ENCODE results near the gene GALNT9.

DNA sequence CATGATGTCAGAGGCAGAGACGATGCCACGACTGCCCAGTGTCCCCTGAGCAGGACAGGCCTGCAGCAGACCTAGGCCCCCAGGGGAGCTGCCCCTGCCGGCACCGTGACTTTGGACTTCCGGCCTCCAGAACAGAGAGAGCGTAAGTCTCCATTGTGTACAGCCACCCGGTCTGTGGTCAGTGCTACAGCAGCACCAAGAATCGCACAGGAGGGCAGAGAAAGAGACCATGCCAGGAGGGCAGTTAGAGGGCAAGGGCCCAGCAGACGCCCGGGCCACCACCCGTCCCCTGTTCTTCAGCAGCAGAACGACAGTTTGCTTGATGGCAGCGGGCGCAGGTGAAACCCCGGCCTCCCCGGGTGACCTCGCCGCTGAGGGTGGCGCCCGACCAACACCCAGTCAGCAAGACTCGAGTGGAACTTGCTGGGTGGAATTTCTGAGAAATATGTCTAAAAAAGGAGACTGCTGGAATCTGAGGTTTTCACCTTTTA is 19.7 kb downstream of the GALNT9 start:
- TF ChIP-seq, protein P1, sequence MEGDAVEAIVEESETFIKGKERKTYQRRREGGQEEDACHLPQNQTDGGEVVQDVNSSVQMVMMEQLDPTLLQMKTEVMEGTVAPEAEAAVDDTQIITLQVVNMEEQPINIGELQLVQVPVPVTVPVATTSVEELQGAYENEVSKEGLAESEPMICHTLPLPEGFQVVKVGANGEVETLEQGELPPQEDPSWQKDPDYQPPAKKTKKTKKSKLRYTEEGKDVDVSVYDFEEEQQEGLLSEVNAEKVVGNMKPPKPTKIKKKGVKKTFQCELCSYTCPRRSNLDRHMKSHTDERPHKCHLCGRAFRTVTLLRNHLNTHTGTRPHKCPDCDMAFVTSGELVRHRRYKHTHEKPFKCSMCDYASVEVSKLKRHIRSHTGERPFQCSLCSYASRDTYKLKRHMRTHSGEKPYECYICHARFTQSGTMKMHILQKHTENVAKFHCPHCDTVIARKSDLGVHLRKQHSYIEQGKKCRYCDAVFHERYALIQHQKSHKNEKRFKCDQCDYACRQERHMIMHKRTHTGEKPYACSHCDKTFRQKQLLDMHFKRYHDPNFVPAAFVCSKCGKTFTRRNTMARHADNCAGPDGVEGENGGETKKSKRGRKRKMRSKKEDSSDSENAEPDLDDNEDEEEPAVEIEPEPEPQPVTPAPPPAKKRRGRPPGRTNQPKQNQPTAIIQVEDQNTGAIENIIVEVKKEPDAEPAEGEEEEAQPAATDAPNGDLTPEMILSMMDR (IDR thresholded peaks at IDR 0.05; ENCODE audit: poor library complexity, severe bottlenecking), result no peak
- TF ChIP-seq EZH2 (IDR thresholded peaks at IDR 0.05; ENCODE audit: borderline replicate concordance, insufficient read depth, low read length, poor library complexity, severe bottlenecking) (no peak), POLR2AphosphoS5 (IDR thresholded peaks at IDR 0.05) (no peak), MXI1 (conservative IDR thresholded peaks at IDR 0.05; ENCODE audit: poor library complexity, severe bottlenecking) (no peak), TAF1 (IDR thresholded peaks at IDR 0.05; ENCODE audit: low read depth) (no peak)
